GM12878 (cell line): Measurements from ENCODE around the gene RTN3. TPM values are rescaled to one million over a fixed set of nuclear protein-coding genes. Genes with fewer than 3 reads are reported as not detected.

ENCODE experiments used
- ATAC-seq: fragments of 200-7000 bp; cut with Tn5 transposase; 3 replicates; pipeline ENCODE4 v1.9.1; 2020; ENCODE audit warnings: mild to moderate bottlenecking, moderate library complexity
- BruUV-seq: library from RNA; stranded (reverse); fragments of 400-500 nt; replicated peaks from 2 replicates; lab custom pipeline; 2021; lab: Mats Ljungman, UMichigan
- CTCF ChIA-PET: fragments of 300-600 bp; sonication (Branson Sonifier 250); formaldehyde crosslinking; extraction: SDS; loops from one replicate; lab custom pipeline; 2021; ENCODE audit warnings: inconsistent platforms; lab: Yijun Ruan, JAX
- POLR2A ChIA-PET: fragments of 350-600 bp; formaldehyde crosslinking; extraction: SDS; loops from one replicate; lab custom pipeline; 2021; ENCODE audit warnings: inconsistent platforms; lab: Charles Lee
- RAD21 ChIA-PET: fragments of 300-600 bp; sonication (Branson Sonifier 250); formaldehyde crosslinking; loops from one replicate; lab custom pipeline; 2023; ENCODE audit warnings: antibody characterized with exemption; ENCODE audit not compliant: unreplicated experiment; lab: Charles Lee
- SMC1A ChIA-PET: fragments of 300-600 bp; sonication (Branson Sonifier 250); formaldehyde crosslinking; loops from one replicate; lab custom pipeline; 2023; ENCODE audit not compliant: unreplicated experiment, uncharacterized antibody; lab: Charles Lee
- DNase-seq: peaks from one replicate; pipeline ENCODE4 v3.0.0-alpha.2; 2011; ENCODE audit warnings: low read depth, low spot score
- FAIRE-seq: peaks from 3 replicates; lab custom pipeline; 2011; peaks lifted over from hg19 to GRCh38; lab: Jason Lieb, UNC
- H2AFZ ChIP-seq: 2 replicates; pipeline ENCODE4 v1.6.0; 2011; ENCODE audit warnings: low read depth, low read length, control low read depth; ENCODE audit not compliant: control insufficient read depth
- H3K27ac ChIP-seq: 2 replicates; pipeline ENCODE4 v1.5.1; 2011; ENCODE audit warnings: control low read depth; ENCODE audit not compliant: control insufficient read depth, insufficient read depth
- H3K27me3 ChIP-seq, 2 experiments: replicated peaks in 1 of 2; 2 replicates each; pipeline versions ENCODE4 v1.6.0 to v1.6.1; 2011; ENCODE audit warnings: low read length in 1 of 2; ENCODE audit not compliant: control insufficient read depth in 2 of 2, insufficient read depth in 2 of 2
- H3K36me3 ChIP-seq, 2 experiments: 2 replicates each; pipeline ENCODE4 v1.5.1; 2011; ENCODE audit warnings: low read length in 1 of 2; ENCODE audit not compliant: control insufficient read depth in 2 of 2, insufficient read depth in 2 of 2
- H3K4me1 ChIP-seq: 2 replicates; pipeline ENCODE4 v1.6.1; 2011; ENCODE audit warnings: mild to moderate bottlenecking, low read length, moderate library complexity, mixed read lengths; ENCODE audit not compliant: control insufficient read depth, insufficient read depth
- H3K4me2 ChIP-seq: 2 replicates; pipeline ENCODE4 v1.6.0; 2011; ENCODE audit warnings: control low read depth; ENCODE audit not compliant: control insufficient read depth, insufficient read depth
- H3K4me3 ChIP-seq: fragments of 200-600 bp; sonication (generic); 2 replicates; pipeline ENCODE4 v1.5.1; 2016
- H3K79me2 ChIP-seq: 2 replicates; pipeline ENCODE4 v1.6.0; 2011; ENCODE audit warnings: low read length; ENCODE audit not compliant: control insufficient read depth, insufficient read depth
- H3K9ac ChIP-seq: 2 replicates; pipeline ENCODE4 v1.8.0; 2011; ENCODE audit warnings: low read length, control low read depth, mixed read lengths; ENCODE audit not compliant: control insufficient read depth, insufficient read depth
- H3K9me3 ChIP-seq: replicated peaks from 3 replicates; pipeline ENCODE4 v1.5.1; 2011; ENCODE audit warnings: mild to moderate bottlenecking, low read length; ENCODE audit not compliant: control insufficient read depth, insufficient read depth
- H4K20me1 ChIP-seq: 2 replicates; pipeline ENCODE4 v1.6.0; 2011; ENCODE audit not compliant: control insufficient read depth, insufficient read depth
- BCL3 ChIP-seq: IDR thresholded peaks from 2 replicates; pipeline ENCODE4 v1.6.1; 2011; ENCODE audit warnings: borderline replicate concordance, low read depth, mild to moderate bottlenecking, moderate library complexity, low read length; ENCODE audit not compliant: insufficient read depth, poor library complexity, severe bottlenecking
- BHLHE40 ChIP-seq, 2 experiments: fragments of 450-650 bp in 1 of 2; IDR thresholded peaks; 2 replicates each; pipeline ENCODE4 v1.6.1; 2011 to 2017; ENCODE audit warnings: low read depth in 2 of 2, borderline replicate concordance in 1 of 2, improper control_type of control experiment in 1 of 2, low read length in 1 of 2, mild to moderate bottlenecking in 1 of 2
- CTCF ChIP-seq, 3 experiments: IDR thresholded peaks in 2 of 3; conservative IDR thresholded peaks in 1 of 3; 2 replicates each; pipeline ENCODE4 v1.5.1; 2011; ENCODE audit warnings: low read depth in 3 of 3, low read length in 3 of 3, mild to moderate bottlenecking in 3 of 3, control low read depth in 2 of 3, moderate library complexity in 2 of 3, inconsistent platforms in 1 of 3, mixed read lengths in 1 of 3; ENCODE audit not compliant: control insufficient read depth in 2 of 3, insufficient read depth in 1 of 3; ENCODE audit errors: extremely low read depth in 1 of 3
- HDAC2 ChIP-seq: fragments of 200-600 bp; sonication (generic); IDR thresholded peaks from 2 replicates; pipeline ENCODE4 v1.6.1; 2017
- PKNOX1 ChIP-seq: fragments of 450-650 bp; IDR thresholded peaks from 2 replicates; pipeline ENCODE4 v1.6.1; 2016; ENCODE audit warnings: mild to moderate bottlenecking
- RAD21 ChIP-seq: IDR thresholded peaks from 2 replicates; pipeline ENCODE4 v1.6.1; 2011; ENCODE audit warnings: mild to moderate bottlenecking, low read depth, low read length, moderate library complexity; ENCODE audit not compliant: insufficient read depth
- RAD51 ChIP-seq: fragments of 450-650 bp; IDR thresholded peaks from 2 replicates; pipeline ENCODE4 v1.6.1; 2016; ENCODE audit warnings: moderate library complexity, mild to moderate bottlenecking, inconsistent platforms
- SMC3 ChIP-seq: IDR thresholded peaks from 2 replicates; pipeline ENCODE4 v1.6.1; 2011; ENCODE audit warnings: low read length, improper control_type of control experiment, borderline replicate concordance
- ZNF687 ChIP-seq: fragments of 450-650 bp; IDR thresholded peaks from 2 replicates; pipeline ENCODE4 v1.6.1; 2017; ENCODE audit warnings: mild to moderate bottlenecking, moderate library complexity
- WGBS: methylation state at CpG from one replicate; pipeline ENCODE4 v1.1.6; 2016; ENCODE audit warnings: low lambda C conversion rate; ENCODE audit not compliant: insufficient replicate concordance, insufficient coverage; ENCODE audit errors: missing lambda C conversion rate; 5-methylcytosine and 5-hydroxymethylcytosine counted together
- in situ Hi-C: fragments of 300-500 bp; cut with MboI; formaldehyde crosslinking; loops from 9 replicates; pipeline ENCODE4 v1.14.3; 2018; ENCODE audit warnings: mixed read lengths
- intact Hi-C: fragments of 100-400 bp; cut with micrococcal nuclease; formaldehyde crosslinking; loops from one replicate; pipeline ENCODE4 v1.14.2; 2022; ENCODE audit not compliant: unreplicated experiment
- polyA plus RNA-seq, 11 experiments: library from polyadenylated mRNA; depleted of rRNA in 4 of 11; unstranded in 6 of 11; stranded (reverse) in 5 of 11; fragments of >200 nt; fragmentation: Nextera tagmentation in 4 of 11; fragmentation: Illumina TruSeq in 1 of 11; extraction: Ambion mirVana in 4 of 11; extraction: Trizol in 1 of 11; gene quantifications; 1 replicate in 1 of 11; 2 replicates in 10 of 11; pipeline versions ENCODE4 v1.2.1 to v1.2.3, GENCODE V29; 2011 to 2016; ENCODE audit warnings: inconsistent platforms in 2 of 11, missing spikeins in 2 of 11, low read depth in 1 of 11
- total RNA-seq, 4 experiments: library from RNA; depleted of rRNA in 3 of 4; stranded (reverse); fragments of >200 nt in 3 of 4; fragmentation: Illumina TruSeq in 1 of 4; extraction: Trizol in 1 of 4; gene quantifications; 2 replicates each; pipeline versions ENCODE4 v1.2.1 to v1.2.3, GENCODE V29; 2013 to 2021

The RTN3 gene
- total and polyA plus RNA-seq, 10 of the 15 experiments (the other 5 are each of a cell fraction or from before 2014, with no cell fraction given) = 22.9 to 64.2 (median 47.0) TPM

- no peak for TF ChIP-seq PKNOX1
- TF ChIP-seq HDAC2 = no peak
- no peak for TF ChIP-seq BCL3
- TF ChIP-seq, all 136 proteins: peak for 0
Observed at GRCh38 chr11:63737718-63738117, 56.4 kb downstream of the RTN3 start (continued).

GRCh38 chr11:63738720-63739360 is 57.5 kb downstream of the RTN3 start:
- ChIA-PET RAD21 (interaction anchor here (0.7 to 2.4 kb wide), 15 partner anchors 9 to 261 kb away, joined by 3 to 19 read pairs (median 4); partner anchors contain the start of genes ATL3 and RTN3), CTCF (interaction anchor here (0.6 to 9.4 kb wide), 50 partner anchors 10 to 1707 kb away, joined by 3 to 131 read pairs (median 4); partner anchors contain the start of genes ATL3 and PLAAT4), SMC1A (interaction anchor here (0.7 to 5.9 kb wide), 26 partner anchors 17 to 260 kb away, joined by 3 to 46 read pairs (median 4); partner anchors contain the start of gene ATL3), POLR2A (interaction anchor here (0.5 to 0.6 kb wide), 2 partner anchors 17 to 84 kb away, joined by 3 read pairs; no protein-coding TSS in a partner anchor)
- Histone ChIP-seq H3K4me1 (no peaks in the 10 kb centered on the region), H3K9me3 (no peaks in the 10 kb centered on the region), H3K36me3 (no peaks in the 10 kb centered on the region), H3K4me3 (no peak overlapping the region), H4K20me1 (no peaks in the 10 kb centered on the region; the same call in 1 of the 2 replicates), H3K9ac (no peak overlapping the region), H3K27me3 (no peaks in the 10 kb centered on the region), H3K79me2 (no peaks in the 10 kb centered on the region), H2AFZ (no peak overlapping the region), H3K4me2 (no peak overlapping the region), H3K27ac (no peak overlapping the region)
- intact Hi-C loops = loop anchor here (1.0 to 5.0 kb wide), 3 partner anchors 100 to 260 kb away; no protein-coding TSS in a partner anchor
- TF ChIP-seq CTCF (IDR thresholded peaks at IDR 0.05 in 2 of 3, conservative IDR thresholded peaks at IDR 0.05 in 1 of 3; ENCODE audit: control insufficient read depth in 2 of 3, extremely low read depth in 1 of 3, insufficient read depth in 1 of 3, low read depth in 3 of 3, low read length in 3 of 3) = peak; percentile 81 to 90 (median 87)
- 0 out of 4 replicates have a peak, but pooled peaks of 1 of the 2 experiments have one; percentile 12 for TF ChIP-seq BHLHE40 (IDR thresholded peaks at IDR 0.05; ENCODE audit: borderline replicate concordance in 1 of 2, low read depth in 2 of 2, low read length in 1 of 2)
- no peak for TF ChIP-seq ZNF687
- TF ChIP-seq RAD21 = peak; percentile 73
- peak; percentile 81; the same call in 1 of the 2 replicates for TF ChIP-seq SMC3
- TF ChIP-seq RAD51 = no peak
- in situ Hi-C loops = loop anchor here (5.0 kb wide), 1 partner anchor 262 kb away; no protein-coding TSS in a partner anchor
- peak; percentile 19 for DNase-seq
- FAIRE-seq = peak; percentile 89
- BruUV-seq = no TSS peak
- 27% methylated on average over 8 of the region's 8 CpGs for WGBS
- peak; percentile 42; the same call in 2 of the 3 replicates for ATAC-seq
